GM12878 (cell line): Measurements from ENCODE around the gene SDK2. TPM values are rescaled to one million over a fixed set of nuclear protein-coding genes. Genes with fewer than 3 reads are reported as not detected.

Experiments
- ATAC-seq: fragments of 200-7000 bp; cut with Tn5 transposase; 3 replicates; pipeline ENCODE4 v1.9.1; 2020; ENCODE audit warnings: mild to moderate bottlenecking, moderate library complexity
- BruUV-seq: library from RNA; stranded (reverse); fragments of 400-500 nt; replicated peaks from 2 replicates; lab custom pipeline; 2021; lab: Mats Ljungman, UMichigan
- CTCF ChIA-PET: fragments of 300-600 bp; sonication (Branson Sonifier 250); formaldehyde crosslinking; extraction: SDS; loops from one replicate; lab custom pipeline; 2021; ENCODE audit warnings: inconsistent platforms; lab: Yijun Ruan, JAX
- POLR2A ChIA-PET: fragments of 350-600 bp; formaldehyde crosslinking; extraction: SDS; loops from one replicate; lab custom pipeline; 2021; ENCODE audit warnings: inconsistent platforms; lab: Charles Lee
- RAD21 ChIA-PET: fragments of 300-600 bp; sonication (Branson Sonifier 250); formaldehyde crosslinking; loops from one replicate; lab custom pipeline; 2023; ENCODE audit warnings: antibody characterized with exemption; ENCODE audit not compliant: unreplicated experiment; lab: Charles Lee
- SMC1A ChIA-PET: fragments of 300-600 bp; sonication (Branson Sonifier 250); formaldehyde crosslinking; loops from one replicate; lab custom pipeline; 2023; ENCODE audit not compliant: unreplicated experiment, uncharacterized antibody; lab: Charles Lee
- DNase-seq: peaks from one replicate; pipeline ENCODE4 v3.0.0-alpha.2; 2011; ENCODE audit warnings: low read depth, low spot score
- FAIRE-seq: peaks from 3 replicates; lab custom pipeline; 2011; peaks lifted over from hg19 to GRCh38; lab: Jason Lieb, UNC
- H2AFZ ChIP-seq: 2 replicates; pipeline ENCODE4 v1.6.0; 2011; ENCODE audit warnings: low read depth, low read length, control low read depth; ENCODE audit not compliant: control insufficient read depth
- H3K27ac ChIP-seq: 2 replicates; pipeline ENCODE4 v1.5.1; 2011; ENCODE audit warnings: control low read depth; ENCODE audit not compliant: control insufficient read depth, insufficient read depth
- H3K27me3 ChIP-seq, 2 experiments: replicated peaks in 1 of 2; 2 replicates each; pipeline versions ENCODE4 v1.6.0 to v1.6.1; 2011; ENCODE audit warnings: low read length in 1 of 2; ENCODE audit not compliant: control insufficient read depth in 2 of 2, insufficient read depth in 2 of 2
- H3K36me3 ChIP-seq, 2 experiments: 2 replicates each; pipeline ENCODE4 v1.5.1; 2011; ENCODE audit warnings: low read length in 1 of 2; ENCODE audit not compliant: control insufficient read depth in 2 of 2, insufficient read depth in 2 of 2
- H3K4me1 ChIP-seq: 2 replicates; pipeline ENCODE4 v1.6.1; 2011; ENCODE audit warnings: mild to moderate bottlenecking, low read length, moderate library complexity, mixed read lengths; ENCODE audit not compliant: control insufficient read depth, insufficient read depth
- H3K4me2 ChIP-seq: 2 replicates; pipeline ENCODE4 v1.6.0; 2011; ENCODE audit warnings: control low read depth; ENCODE audit not compliant: control insufficient read depth, insufficient read depth
- H3K4me3 ChIP-seq: fragments of 200-600 bp; sonication (generic); 2 replicates; pipeline ENCODE4 v1.5.1; 2016
- H3K79me2 ChIP-seq: 2 replicates; pipeline ENCODE4 v1.6.0; 2011; ENCODE audit warnings: low read length; ENCODE audit not compliant: control insufficient read depth, insufficient read depth
- H3K9ac ChIP-seq: 2 replicates; pipeline ENCODE4 v1.8.0; 2011; ENCODE audit warnings: low read length, control low read depth, mixed read lengths; ENCODE audit not compliant: control insufficient read depth, insufficient read depth
- H3K9me3 ChIP-seq: replicated peaks from 3 replicates; pipeline ENCODE4 v1.5.1; 2011; ENCODE audit warnings: mild to moderate bottlenecking, low read length; ENCODE audit not compliant: control insufficient read depth, insufficient read depth
- H4K20me1 ChIP-seq: 2 replicates; pipeline ENCODE4 v1.6.0; 2011; ENCODE audit not compliant: control insufficient read depth, insufficient read depth
- ATF3 ChIP-seq: IDR thresholded peaks from 2 replicates; pipeline ENCODE4 v1.6.1; 2011; ENCODE audit warnings: low read depth, mild to moderate bottlenecking, low read length, moderate library complexity, borderline replicate concordance; ENCODE audit errors: extremely low read depth
- ATF7 ChIP-seq: fragments of 450-650 bp; IDR thresholded peaks from 2 replicates; pipeline ENCODE4 v1.6.1; 2016; ENCODE audit warnings: low read depth, mild to moderate bottlenecking
- CBFB ChIP-seq: IDR thresholded peaks from 2 replicates; pipeline ENCODE4 v1.6.1; 2016; ENCODE audit warnings: antibody characterized with exemption, low read depth
- FOXM1 ChIP-seq: IDR thresholded peaks from 2 replicates; pipeline ENCODE4 v1.6.1; 2012; ENCODE audit warnings: low read depth, mild to moderate bottlenecking, inconsistent platforms, low read length, moderate library complexity
- JUNB ChIP-seq: IDR thresholded peaks from 2 replicates; pipeline ENCODE4 v1.6.1; 2016; ENCODE audit warnings: antibody characterized with exemption, mild to moderate bottlenecking
- JUND ChIP-seq: IDR thresholded peaks from 2 replicates; pipeline ENCODE4 v1.6.1; 2012; ENCODE audit warnings: low read depth, mild to moderate bottlenecking, low read length, improper control_type of control experiment, moderate library complexity
- MLLT1 ChIP-seq: fragments of 450-650 bp; IDR thresholded peaks from 2 replicates; pipeline ENCODE4 v1.6.1; 2016; ENCODE audit warnings: mild to moderate bottlenecking
- MTA3 ChIP-seq: IDR thresholded peaks from 2 replicates; pipeline ENCODE4 v1.6.1; 2012; ENCODE audit warnings: low read length, inconsistent platforms, borderline replicate concordance
- NR2C1 ChIP-seq: fragments of 450-650 bp; IDR thresholded peaks from 2 replicates; pipeline ENCODE4 v1.6.1; 2017; ENCODE audit warnings: antibody characterized with exemption, mild to moderate bottlenecking, moderate library complexity
- NR2C2 ChIP-seq: IDR thresholded peaks from 2 replicates; pipeline ENCODE4 v1.6.1; 2011; ENCODE audit warnings: borderline replicate concordance, low read depth; ENCODE audit not compliant: control insufficient read depth, insufficient read length
- PML ChIP-seq: IDR thresholded peaks from 2 replicates; pipeline ENCODE4 v1.6.1; 2012; ENCODE audit warnings: low read length, inconsistent platforms
- RUNX3 ChIP-seq: IDR thresholded peaks from 2 replicates; pipeline ENCODE4 v1.6.1; 2012; ENCODE audit warnings: low read length, inconsistent platforms
- SP1 ChIP-seq: IDR thresholded peaks from one replicate; pipeline ENCODE4 v1.6.1; 2011; ENCODE audit warnings: low read depth, low read length
- SRF ChIP-seq, 2 experiments: IDR thresholded peaks; 2 replicates each; pipeline ENCODE4 v1.6.1; 2011; ENCODE audit warnings: low read depth in 2 of 2, low read length in 2 of 2, mild to moderate bottlenecking in 1 of 2, moderate library complexity in 1 of 2
- STAT3 ChIP-seq: IDR thresholded peaks from 2 replicates; pipeline ENCODE4 v1.6.1; 2011; ENCODE audit warnings: low read depth, low read length, improper control_type of control experiment
- TARDBP ChIP-seq: IDR thresholded peaks from 2 replicates; pipeline ENCODE4 v1.6.1; 2016; ENCODE audit warnings: borderline replicate concordance
- TBL1XR1 ChIP-seq: IDR thresholded peaks from 2 replicates; pipeline ENCODE4 v1.6.1; 2012; ENCODE audit warnings: low read depth, low read length, improper control_type of control experiment
- WGBS: methylation state at CpG from one replicate; pipeline ENCODE4 v1.1.6; 2016; ENCODE audit warnings: low lambda C conversion rate; ENCODE audit not compliant: insufficient replicate concordance, insufficient coverage; ENCODE audit errors: missing lambda C conversion rate; 5-methylcytosine and 5-hydroxymethylcytosine counted together
- in situ Hi-C: fragments of 300-500 bp; cut with MboI; formaldehyde crosslinking; loops from 9 replicates; pipeline ENCODE4 v1.14.3; 2018; ENCODE audit warnings: mixed read lengths
- intact Hi-C: fragments of 100-400 bp; cut with micrococcal nuclease; formaldehyde crosslinking; loops from one replicate; pipeline ENCODE4 v1.14.2; 2022; ENCODE audit not compliant: unreplicated experiment
- polyA plus RNA-seq, 11 experiments: library from polyadenylated mRNA; depleted of rRNA in 4 of 11; unstranded in 6 of 11; stranded (reverse) in 5 of 11; fragments of >200 nt; fragmentation: Nextera tagmentation in 4 of 11; fragmentation: Illumina TruSeq in 1 of 11; extraction: Ambion mirVana in 4 of 11; extraction: Trizol in 1 of 11; gene quantifications; 1 replicate in 1 of 11; 2 replicates in 10 of 11; pipeline versions ENCODE4 v1.2.1 to v1.2.3, GENCODE V29; 2011 to 2016; ENCODE audit warnings: inconsistent platforms in 2 of 11, missing spikeins in 2 of 11, low read depth in 1 of 11
- total RNA-seq, 4 experiments: library from RNA; depleted of rRNA in 3 of 4; stranded (reverse); fragments of >200 nt in 3 of 4; fragmentation: Illumina TruSeq in 1 of 4; extraction: Trizol in 1 of 4; gene quantifications; 2 replicates each; pipeline versions ENCODE4 v1.2.1 to v1.2.3, GENCODE V29; 2013 to 2021
- TF ChIP-seq, protein P1 (sequence below): IDR thresholded peaks from 2 replicates; pipeline ENCODE4 v1.6.1; 2012; ENCODE audit warnings: low read depth, low read length, improper control_type of control experiment

The SDK2 gene
- total and polyA plus RNA-seq, 10 of the 15 experiments (the other 5 are each of a cell fraction or from before 2014, with no cell fraction given): 0.03 to 0.08 (median 0.03) TPM; not detected in 7

DNA sequence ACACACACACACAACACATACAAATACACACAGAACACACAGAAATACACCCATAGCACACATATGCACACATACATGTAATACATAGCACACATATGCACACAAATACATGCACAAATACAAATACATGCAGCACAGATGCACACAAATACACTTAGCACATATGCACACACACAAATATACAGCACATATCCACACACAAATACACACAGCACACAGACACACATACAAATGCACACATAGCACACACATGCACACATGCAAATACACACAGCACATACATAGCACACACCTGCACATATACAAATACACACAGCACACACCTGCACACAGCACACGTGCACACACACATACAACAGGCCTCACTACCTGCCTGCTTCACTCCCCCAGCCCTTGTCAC lies 49.6 kb downstream of the SDK2 start:
- FAIRE-seq (no peak), ATAC-seq (no peak), DNase-seq (no peak)
- Histone ChIP-seq H3K36me3 (no peaks in the 10 kb centered on the region), H3K79me2 (no peaks in the 10 kb centered on the region), H3K9me3 (no peaks in the 10 kb centered on the region), H2AFZ (no peak overlapping the region), H3K4me3 (no peak overlapping the region), H3K4me1 (peaks cover 16% of the 10 kb centered on the region), H3K27ac (no peak overlapping the region), H3K9ac (no peak overlapping the region), H3K27me3 (peaks cover 0 to 1% of the 10 kb centered on the region in 2 experiments; a peak in 1 of 4 replicates), H3K4me2 (no peak overlapping the region), H4K20me1 (no peaks in the 10 kb centered on the region)
- ChIA-PET CTCF (no interaction called here), POLR2A (no interaction called here), RAD21 (no interaction called here), SMC1A (no interaction called here)
- in situ Hi-C loops: no loop called here
- TF ChIP-seq TARDBP (no peak), RUNX3 (no peak), ATF7 (no peak), SRF (IDR thresholded peaks at IDR 0.05; ENCODE audit: low read depth in 2 of 2, low read length in 2 of 2) (no peak), TBL1XR1 (no peak), ATF3 (no peak), MTA3 (no peak), MLLT1 (no peak), PML (no peak), JUNB (no peak), FOXM1 (no peak), STAT3 (no peak), JUND (no peak), NR2C2 (no peak), NR2C1 (no peak), SP1 (no peak), CBFB (no peak)
- TF ChIP-seq, protein P1, sequence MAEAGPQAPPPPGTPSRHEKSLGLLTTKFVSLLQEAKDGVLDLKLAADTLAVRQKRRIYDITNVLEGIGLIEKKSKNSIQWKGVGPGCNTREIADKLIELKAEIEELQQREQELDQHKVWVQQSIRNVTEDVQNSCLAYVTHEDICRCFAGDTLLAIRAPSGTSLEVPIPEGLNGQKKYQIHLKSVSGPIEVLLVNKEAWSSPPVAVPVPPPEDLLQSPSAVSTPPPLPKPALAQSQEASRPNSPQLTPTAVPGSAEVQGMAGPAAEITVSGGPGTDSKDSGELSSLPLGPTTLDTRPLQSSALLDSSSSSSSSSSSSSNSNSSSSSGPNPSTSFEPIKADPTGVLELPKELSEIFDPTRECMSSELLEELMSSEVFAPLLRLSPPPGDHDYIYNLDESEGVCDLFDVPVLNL: no peak
- BruUV-seq: no TSS peak
- intact Hi-C loops: no loop called here
- 50% methylated on average over 1 of the region's 1 CpG for WGBS
